Measurements from ENCODE around the gene ABCA1.
A peak's percentile ranks its signal among the peaks of the same experiment; 100 is the strongest.

Gene ABCA1

DNA sequence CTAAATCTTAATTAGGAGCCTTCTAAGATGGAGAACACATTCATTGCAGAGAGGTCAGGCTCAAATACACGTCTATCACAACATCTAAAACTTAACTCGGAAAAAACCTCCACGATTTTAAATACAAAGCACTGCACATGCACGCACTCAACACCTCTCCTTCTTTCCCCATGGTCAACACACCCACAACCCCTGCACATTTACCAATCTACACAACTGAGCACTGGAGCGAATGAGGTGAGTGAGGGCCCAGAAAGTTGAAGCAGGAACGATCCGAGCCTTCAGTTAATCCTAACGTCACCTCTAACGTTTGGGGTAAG, 180.8 kb downstream of the ABCA1 start:
- H3K27ac ChIP-seq: peak overlapping the region; percentile 90
- no peak for TF ChIP-seq ZFX (IDR thresholded peaks at IDR 0.05)
- TF ChIP-seq, protein P1, sequence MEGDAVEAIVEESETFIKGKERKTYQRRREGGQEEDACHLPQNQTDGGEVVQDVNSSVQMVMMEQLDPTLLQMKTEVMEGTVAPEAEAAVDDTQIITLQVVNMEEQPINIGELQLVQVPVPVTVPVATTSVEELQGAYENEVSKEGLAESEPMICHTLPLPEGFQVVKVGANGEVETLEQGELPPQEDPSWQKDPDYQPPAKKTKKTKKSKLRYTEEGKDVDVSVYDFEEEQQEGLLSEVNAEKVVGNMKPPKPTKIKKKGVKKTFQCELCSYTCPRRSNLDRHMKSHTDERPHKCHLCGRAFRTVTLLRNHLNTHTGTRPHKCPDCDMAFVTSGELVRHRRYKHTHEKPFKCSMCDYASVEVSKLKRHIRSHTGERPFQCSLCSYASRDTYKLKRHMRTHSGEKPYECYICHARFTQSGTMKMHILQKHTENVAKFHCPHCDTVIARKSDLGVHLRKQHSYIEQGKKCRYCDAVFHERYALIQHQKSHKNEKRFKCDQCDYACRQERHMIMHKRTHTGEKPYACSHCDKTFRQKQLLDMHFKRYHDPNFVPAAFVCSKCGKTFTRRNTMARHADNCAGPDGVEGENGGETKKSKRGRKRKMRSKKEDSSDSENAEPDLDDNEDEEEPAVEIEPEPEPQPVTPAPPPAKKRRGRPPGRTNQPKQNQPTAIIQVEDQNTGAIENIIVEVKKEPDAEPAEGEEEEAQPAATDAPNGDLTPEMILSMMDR (conservative IDR thresholded peaks at IDR 0.05): no peak

DNA sequence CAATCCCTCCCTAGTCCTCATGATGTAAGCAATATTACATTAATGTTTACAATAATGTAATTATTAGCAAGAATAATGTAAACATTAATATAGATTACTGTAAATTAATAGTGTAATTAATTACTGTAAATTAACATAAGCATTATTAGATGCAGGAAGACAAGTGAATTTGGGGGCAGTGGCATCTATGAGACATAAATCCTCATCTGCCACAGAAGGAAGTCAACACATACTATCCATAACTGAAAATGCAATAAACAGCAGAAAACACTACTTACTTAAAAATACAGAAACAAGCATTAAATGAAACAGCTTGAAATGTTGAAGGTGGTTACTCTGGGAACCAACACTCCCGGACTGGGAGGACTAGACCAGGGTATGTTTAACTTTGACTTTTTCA, 181.2 kb downstream of the ABCA1 start:
- no peak overlapping the region for H3K27ac ChIP-seq
- TF ChIP-seq, protein P1 (conservative IDR thresholded peaks at IDR 0.05): no peak
- TF ChIP-seq ZFX (IDR thresholded peaks at IDR 0.05): no peak

DNA sequence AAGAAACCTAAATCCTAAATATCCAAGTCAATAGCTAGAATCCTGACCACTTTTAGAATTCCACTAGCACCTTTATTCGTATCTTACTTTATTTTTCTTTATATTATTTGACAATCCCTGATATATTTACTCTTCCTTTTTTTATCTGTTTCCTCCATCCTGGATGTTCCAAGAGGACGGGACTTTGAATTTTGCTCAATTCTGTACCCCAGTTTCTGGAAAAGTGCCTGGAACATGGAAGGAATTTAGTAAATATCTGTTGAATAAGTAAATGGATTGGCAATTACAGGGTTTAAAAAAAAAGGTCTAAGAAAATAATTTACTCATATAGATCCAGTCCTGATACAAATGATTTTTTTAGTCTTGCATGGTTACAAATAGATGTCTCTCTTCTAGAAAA, 181.7 kb downstream of the ABCA1 start:
- TF ChIP-seq, protein P1 (conservative IDR thresholded peaks at IDR 0.05): no peak
- no peak for TF ChIP-seq ZFX (IDR thresholded peaks at IDR 0.05)
- H3K27ac ChIP-seq: no peak overlapping the region

DNA sequence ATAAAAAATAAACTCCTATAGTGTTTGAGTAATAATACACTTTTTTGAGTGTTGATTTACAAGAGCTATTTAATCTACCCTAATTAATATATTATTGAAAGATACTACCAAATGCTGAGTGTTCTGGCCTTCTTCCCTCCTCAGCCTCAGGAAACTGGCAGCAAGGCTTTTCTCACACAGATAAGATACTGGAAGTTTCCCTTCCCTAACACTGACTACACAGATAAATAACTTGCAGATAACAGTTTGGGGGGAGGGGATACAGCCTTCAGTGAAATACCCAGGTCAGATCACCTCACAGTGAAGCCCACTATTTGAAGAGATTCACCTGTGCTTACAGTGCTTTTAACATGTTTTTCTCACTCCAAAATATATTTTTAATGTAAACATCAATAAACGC, 182.1 kb downstream of the ABCA1 start:
- no peak overlapping the region for H3K27ac ChIP-seq

DNA sequence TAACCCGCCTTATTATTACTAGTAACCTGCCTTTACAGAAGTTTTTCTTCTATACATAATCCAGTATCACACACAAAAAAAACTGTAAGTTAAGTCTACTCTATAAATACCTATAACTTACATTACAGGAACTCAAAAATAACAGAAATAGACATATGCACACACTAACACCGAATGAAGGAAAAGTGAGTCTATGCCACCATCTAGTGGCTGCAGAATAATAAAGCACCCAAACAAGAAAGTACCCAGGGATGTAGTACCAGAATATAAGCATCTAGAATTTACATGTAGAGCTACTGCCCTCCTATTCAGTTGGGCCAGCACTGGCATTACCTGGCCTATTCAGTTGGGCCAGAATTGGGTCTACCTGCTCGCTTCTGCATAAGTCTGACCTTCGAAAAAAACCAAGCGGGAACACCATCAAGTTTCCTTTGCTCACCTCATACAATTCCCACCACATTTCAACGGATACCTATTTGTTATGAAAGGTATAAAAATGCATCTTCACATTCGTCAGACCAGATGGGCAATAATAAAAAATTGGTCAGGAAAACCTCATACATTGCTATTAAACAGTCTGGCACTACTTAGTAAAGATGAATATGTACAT, 184.5 kb downstream of the ABCA1 start:
- no peak overlapping the region for H3K27ac ChIP-seq
- no peak for TF ChIP-seq ZFX (IDR thresholded peaks at IDR 0.05)
- TF ChIP-seq, protein P1 (conservative IDR thresholded peaks at IDR 0.05): peak; percentile 83

More for the DNA sequence above, 182.1 kb downstream of the ABCA1 start:
- TF ChIP-seq ZFX (IDR thresholded peaks at IDR 0.05): no peak
- TF ChIP-seq, protein P1 (conservative IDR thresholded peaks at IDR 0.05): no peak

DNA sequence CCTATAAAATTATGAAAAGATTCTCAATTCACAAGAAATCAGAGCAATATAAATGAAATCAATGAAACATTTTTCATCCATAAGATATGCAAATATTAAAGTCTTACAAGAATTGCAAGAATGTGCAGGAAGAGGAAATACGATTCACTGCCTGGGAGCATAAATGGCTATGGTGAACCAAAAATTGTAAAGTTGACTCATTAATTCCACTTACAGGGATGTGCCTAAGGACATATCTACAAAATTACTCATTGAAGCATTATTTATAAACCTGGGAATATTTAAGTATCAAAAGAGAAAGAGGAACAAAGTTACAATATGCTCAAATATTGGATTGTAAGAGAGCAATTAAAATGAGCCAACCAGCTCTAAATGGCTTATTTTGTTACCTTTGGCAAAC, 187.3 kb downstream of the ABCA1 start:
- TF ChIP-seq, protein P1 (conservative IDR thresholded peaks at IDR 0.05): no peak
- no peak for TF ChIP-seq ZFX (IDR thresholded peaks at IDR 0.05)
- no peak overlapping the region for H3K27ac ChIP-seq

DNA sequence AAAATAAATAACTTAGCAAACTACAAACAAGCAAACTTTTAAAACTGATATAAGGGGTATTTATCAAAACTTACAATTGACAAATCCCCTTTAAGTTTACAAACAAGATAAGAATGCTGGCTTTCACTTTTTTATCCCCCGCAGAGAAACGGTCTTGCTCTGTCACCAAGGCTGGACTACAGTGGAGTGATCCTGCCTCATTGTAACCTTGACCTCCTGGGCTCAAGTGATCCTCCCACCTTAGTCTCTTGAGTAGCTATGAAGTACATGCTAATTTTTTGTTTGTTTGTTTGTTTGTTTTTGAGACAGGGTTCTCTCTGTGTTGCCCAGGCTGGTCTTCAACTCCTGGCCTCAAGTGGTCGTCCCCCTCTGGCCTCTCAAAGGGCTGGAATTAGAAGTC, 189.5 kb downstream of the ABCA1 start:
- no peak overlapping the region for H3K27ac ChIP-seq
- no peak for TF ChIP-seq ZFX (IDR thresholded peaks at IDR 0.05)
- TF ChIP-seq, protein P1 (conservative IDR thresholded peaks at IDR 0.05): no peak

Data from C4-2B (cell line).